Activated T-cell treated with anti-CD3 and anti-CD28 coated beads for 48 hours (primary cell): Measurements from ENCODE around the gene SELENOH.
A peak's percentile ranks its signal among the peaks of the same experiment; 100 is the strongest.
"Not testable (repeated sequence)": the region's sequence is repeated elsewhere in the genome, so short reads cannot be mapped to it uniquely, and the experiment has no call there.

Source experiments
- DNase-seq: peaks from one replicate; pipeline ENCODE4 v3.0.0-alpha.2; 2020; ENCODE audit warnings: low read depth

SELENOH gene

GRCh38 chr11:57741132-57742086 lies at the start of gene SELENOH:
SELENOH (plus strand) TSS chr11:57741491; CDS start chr11:57741596, 105 bp downstream.
- peak; percentile 94 for DNase-seq

DNA sequence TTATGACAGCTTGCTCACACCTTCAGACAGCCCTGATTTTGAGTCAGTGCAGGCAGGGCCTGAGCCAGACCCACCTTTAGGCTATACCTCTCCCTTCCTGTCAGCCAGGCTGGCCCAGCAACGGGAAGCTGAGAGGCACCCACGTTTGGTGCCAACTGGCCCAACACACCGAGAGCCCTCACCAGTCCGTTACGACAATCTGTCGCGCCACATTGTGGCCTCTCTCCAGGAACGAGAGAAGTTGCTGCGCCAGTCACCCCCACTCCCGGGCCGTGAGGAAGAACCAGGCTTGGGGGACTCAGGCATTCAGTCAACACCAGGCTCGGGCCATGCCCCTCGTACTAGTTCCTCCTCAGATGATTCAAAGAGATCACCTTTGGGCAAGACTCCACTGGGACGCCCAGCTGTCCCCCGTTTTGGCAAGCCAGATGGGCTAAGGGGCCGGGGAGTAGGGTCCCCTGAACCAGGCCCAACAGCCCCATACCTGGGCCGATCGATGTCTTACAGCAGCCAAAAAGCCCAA lies 42.4 kb upstream of the SELENOH start:
- no peak for DNase-seq

- no peak for DNase-seq
Observed at GRCh38 chr11:57699813-57700212, 41.5 kb upstream of the SELENOH start.

GRCh38 chr11:57700425-57700824 lies 40.9 kb upstream of the SELENOH start:
- DNase-seq = no peak

- DNase-seq = no peak
Observed at GRCh38 chr11:57703341-57703740, 38.0 kb upstream of the SELENOH start.

GRCh38 chr11:57704932-57705331 lies 36.4 kb upstream of the SELENOH start:
- DNase-seq = no peak

DNA sequence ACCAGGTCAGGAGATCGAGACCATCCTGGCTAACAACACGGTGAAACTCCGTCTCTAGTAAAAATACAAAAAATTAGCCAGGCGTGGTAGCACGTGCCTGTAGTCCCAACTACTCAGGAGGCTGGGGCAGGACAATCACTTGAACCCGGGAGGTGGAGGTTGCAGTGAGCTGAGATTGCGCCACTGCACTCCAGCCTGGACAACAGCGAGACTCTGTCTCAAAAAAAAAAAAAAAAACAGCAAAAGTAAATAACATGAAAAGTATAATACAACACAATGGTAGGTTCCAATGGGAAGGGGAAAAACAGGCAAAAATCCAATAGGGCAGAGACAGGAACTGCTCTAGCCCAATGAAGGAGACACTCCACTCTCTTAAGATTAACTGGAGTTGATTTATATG lies 35.9 kb upstream of the SELENOH start:
- DNase-seq = not testable (repeated sequence)

DNA sequence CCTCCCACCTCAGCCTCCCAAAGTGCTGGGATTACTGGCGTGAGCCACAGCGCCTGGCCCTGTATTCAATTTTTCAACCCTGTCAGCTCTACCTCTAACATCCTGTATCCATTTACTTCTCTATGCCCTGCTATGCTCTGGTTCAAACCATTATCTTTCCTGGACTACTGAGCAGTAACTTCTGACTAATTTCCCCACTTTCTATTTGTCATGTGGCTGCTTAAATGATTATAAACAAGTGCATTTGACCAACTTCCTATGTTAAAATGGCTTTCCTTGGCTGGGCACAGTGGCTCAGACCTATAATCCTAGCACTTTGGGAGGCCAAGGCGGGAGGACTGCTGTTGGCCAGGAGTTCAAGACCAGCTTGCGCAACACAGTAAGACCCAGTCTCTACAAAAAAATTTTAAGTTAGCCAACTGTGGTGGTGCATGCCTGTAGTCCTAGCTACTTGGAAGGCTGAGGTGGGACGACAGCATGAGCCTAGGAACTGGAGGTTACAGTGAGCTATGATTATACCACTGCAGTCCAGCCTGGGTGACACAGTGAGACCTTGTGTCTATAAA lies 31.4 kb upstream of the SELENOH start:
- no peak for DNase-seq

- DNase-seq = peak; percentile 63
Observed at GRCh38 chr11:57711414-57712255, 29.7 kb upstream of the SELENOH start, which contains the start of gene MED19. MED19 (minus strand) TSS chr11:57712215; CDS start chr11:57712179, 36 bp downstream.

DNA sequence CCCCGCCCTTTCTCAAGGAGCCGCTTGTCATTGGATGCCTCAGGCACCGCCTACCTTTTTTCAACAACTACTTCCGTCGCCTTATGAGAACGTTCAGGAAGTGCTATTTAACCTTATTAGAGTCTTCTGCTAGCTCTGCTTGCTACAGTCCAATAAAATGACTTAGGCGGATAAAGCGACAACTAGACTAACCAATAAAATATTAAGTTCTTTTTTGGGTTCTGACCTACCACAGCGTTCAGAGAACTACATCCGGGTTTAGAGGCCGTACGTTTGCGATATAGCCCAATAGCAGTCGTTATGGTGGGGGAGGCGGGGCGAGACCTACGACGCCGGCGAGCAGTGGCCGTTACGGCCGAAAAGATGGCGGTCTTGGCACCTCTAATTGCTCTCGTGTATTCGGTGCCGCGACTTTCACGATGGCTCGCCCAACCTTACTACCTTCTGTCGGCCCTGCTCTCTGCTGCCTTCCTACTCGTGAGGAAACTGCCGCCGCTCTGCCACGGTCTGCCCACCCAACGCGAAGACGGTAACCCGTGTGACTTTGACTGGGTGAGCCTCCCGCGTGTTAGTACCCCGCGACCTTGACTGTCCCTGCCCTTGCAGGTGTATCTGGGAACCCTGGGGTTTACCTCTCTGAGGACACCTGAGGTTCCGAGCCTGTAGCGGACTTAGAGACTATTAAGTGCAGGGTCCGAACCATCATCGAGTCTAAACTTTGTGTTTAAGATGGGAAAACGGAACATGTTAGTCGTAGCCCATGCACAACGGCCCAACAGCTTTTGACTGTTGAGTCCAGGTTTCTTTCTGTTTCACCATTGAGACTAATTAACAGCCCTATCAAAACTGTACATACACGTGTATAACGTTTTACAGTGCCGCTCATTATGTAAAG lies 28.8 kb upstream of the SELENOH start, which contains the start of gene TMX2:
Gene TMX2 (plus strand): TSS at position 338 of the 895 bp plus-strand sequence. CDS start 26 bp downstream, at position 364.
- DNase-seq = peak; percentile 83

GRCh38 chr11:57713835-57714234 lies 27.5 kb upstream of the SELENOH start:
- DNase-seq = no peak

DNA sequence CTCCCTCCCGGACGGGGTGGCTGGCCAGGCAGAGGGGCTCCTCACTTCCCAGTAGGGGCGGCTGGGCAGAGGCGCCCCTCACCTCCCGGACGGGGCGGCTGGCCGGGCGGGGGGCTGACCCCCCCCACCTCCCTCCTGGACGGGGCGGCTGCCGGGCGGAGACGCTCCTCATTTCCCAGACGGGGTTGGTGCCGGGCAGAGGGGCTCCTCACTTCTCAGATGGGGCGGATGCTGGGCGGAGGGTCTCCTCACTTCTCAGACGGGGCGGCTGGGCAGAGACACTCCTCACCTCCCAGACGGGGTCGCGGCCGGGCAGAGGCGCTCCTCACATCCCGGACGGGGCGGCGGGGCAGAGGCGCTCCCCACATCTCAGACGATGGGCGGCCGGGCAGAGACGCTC lies 24.6 kb upstream of the SELENOH start:
- not testable (repeated sequence) for DNase-seq

DNA sequence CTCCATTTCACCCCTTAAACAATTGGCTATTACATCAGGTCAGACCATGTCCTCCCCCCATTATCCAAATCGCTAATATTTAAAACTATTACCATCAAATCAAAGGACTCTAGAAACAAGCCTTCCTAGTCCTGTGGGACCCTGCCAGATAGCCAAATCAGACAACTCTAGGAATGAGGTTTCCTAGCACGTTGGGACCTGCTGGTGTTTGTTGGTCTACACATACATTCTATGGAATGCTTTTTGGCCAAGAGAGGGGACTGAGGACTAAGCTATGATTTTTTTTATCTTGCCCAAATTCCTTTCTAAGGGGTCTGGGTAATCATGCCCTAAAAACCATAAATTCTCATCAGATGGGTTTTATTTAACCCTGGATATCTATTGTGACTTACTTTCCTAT lies 14.1 kb upstream of the SELENOH start:
- DNase-seq = no peak

DNA sequence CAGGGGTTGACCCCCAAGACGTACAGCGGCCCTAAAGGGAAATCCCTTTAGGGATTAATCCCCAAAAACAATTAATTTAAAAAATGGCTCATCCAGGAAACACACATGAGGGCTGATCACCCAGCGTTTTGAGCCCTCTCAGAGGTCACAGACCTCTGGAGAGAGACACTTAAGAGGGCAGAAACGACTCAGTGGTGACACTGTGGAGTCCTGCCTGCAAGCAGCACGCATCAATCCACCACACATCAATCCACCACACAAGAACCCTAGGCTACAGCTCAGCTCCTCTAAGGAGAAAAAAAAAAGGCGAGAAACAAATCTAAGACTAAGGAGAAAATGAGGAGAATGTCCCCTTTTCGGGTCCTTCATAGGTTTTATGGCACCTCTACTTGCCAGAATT lies 12.5 kb upstream of the SELENOH start:
- DNase-seq = no peak

DNA sequence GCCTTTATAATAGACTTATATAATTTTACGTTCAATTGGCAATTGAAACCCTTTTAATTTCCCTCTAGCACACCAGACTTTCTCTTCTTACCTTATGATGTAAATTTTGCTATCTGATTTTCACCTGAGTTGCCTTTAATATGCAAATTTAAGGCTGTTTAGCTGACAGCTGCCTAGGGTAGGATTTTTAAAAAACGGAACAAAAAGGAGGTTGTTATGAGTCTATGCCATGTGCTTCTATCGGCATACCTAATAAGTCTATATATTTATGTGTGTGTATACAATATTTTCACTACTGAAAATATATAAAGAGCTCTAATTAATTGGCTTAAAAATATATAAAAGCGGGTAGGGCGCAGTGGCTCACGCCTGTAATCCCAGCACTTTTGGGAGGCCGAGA lies 11.8 kb upstream of the SELENOH start:
- DNase-seq = no peak

DNA sequence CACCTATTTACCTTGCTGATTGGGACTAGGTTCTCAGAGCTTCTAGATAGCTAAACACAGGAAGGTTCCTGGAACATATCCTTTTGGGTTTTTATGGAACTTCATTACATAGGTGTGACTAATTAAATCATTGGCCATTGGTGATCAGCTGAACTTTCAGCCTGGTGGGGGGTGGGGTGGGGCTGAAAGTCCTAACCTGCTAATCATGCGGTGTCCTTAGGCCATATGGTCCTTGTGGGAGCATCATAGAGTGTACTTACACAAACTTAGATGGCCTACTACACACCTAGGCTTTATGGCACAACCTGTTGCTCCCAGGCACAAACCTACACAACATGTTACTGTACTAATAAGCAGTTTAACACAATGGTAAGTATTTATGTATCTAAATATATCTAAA lies 8.6 kb upstream of the SELENOH start:
- no peak for DNase-seq

DNA sequence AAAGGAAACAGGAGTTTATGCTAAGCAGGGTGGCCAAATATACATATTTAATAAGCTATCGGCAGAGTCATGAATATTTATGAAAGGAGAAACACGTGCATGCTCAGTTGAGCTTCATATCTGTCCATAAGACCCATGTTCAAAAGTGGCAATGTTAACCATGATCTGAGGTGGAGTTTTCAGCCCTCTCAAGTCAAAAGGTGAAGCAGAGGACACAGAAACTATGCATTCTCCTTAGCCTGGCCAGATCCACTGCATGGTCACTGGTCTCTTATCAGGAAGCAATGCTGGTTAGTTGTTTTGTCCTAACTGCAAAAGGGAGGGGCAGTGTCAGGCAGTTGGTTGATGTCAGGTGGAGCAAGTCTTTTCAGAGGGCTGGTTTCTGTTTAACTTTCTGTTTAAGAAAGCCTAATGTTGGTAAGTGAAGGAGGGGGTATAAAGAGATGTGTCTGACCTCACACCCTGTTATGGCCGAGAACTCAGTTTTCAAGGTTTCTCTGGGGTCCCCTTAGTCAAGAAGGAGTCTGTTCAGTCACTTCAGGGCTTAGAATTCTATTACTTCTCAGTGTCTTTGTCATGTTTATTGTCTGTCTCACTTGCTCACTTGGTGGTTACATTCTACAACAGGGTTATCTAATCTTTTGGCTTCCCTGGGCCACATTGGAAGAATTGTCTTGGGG lies 5.5 kb upstream of the SELENOH start:
- no peak for DNase-seq

- no peak for DNase-seq
Observed at GRCh38 chr11:57742087-57742452, 779 bp downstream of the SELENOH start.

DNA sequence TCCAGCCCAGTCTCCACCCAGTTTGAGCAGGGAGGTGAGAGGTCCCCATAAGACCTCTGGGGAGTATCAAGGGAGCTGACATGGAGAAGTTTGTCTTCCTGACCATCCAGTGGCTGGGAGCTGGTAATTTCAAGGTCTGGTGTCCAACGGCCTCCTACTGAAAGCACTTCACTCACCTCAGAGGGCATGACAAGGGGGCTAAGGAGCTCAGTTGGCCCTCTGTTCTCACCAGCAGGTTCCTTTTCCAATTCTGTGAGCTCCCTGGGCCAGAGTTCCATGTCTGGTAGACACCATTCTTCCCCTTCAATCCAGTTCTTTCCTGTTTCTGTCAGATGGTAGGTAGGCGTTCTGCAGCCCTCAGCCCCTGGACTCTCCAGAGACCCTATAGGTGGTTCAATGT lies 3.1 kb downstream of the SELENOH start:
- no peak for DNase-seq

GRCh38 chr11:57745206-57745605 lies 3.9 kb downstream of the SELENOH start:
- DNase-seq = no peak
